HEK293T (cell line): ENCODE data around the gene MBL2.

Source experiments
- CTCF ChIA-PET: fragments of 350-600 bp; formaldehyde crosslinking; extraction: SDS; loops from one replicate; lab custom pipeline; 2021; ENCODE audit warnings: antibody characterized with exemption, inconsistent platforms; lab: Yijun Ruan, JAX
- POLR2A ChIA-PET: fragments of 350-600 bp; formaldehyde crosslinking; extraction: SDS; loops from one replicate; lab custom pipeline; 2020; ENCODE audit warnings: antibody characterized with exemption, inconsistent platforms; lab: Yijun Ruan, JAX
- DNase-seq: peaks from one replicate; pipeline ENCODE4 v3.0.0; 2012; ENCODE audit warnings: mixed read lengths; ENCODE audit errors: extremely low spot score
- ARNT ChIP-seq: fragments of 450-650 bp; IDR thresholded peaks from 2 replicates; pipeline ENCODE4 v1.6.1; 2017; ENCODE audit warnings: mild to moderate bottlenecking
- BHLHE40 ChIP-seq: fragments of 450-650 bp; IDR thresholded peaks from 2 replicates; pipeline ENCODE4 v1.6.1; 2016; ENCODE audit warnings: mild to moderate bottlenecking, moderate library complexity, borderline replicate concordance
- CTBP1 ChIP-seq: fragments of 450-650 bp; IDR thresholded peaks from 2 replicates; pipeline ENCODE4 v1.6.1; 2016; ENCODE audit warnings: borderline replicate concordance
- ELF4 ChIP-seq: fragments of 450-650 bp; IDR thresholded peaks from 2 replicates; pipeline ENCODE4 v1.6.1; 2017; ENCODE audit warnings: antibody characterized with exemption
- FOXA1 ChIP-seq: fragments of 450-650 bp; IDR thresholded peaks from 2 replicates; pipeline ENCODE4 v1.6.1; 2016; ENCODE audit warnings: mild to moderate bottlenecking
- FOXK2 ChIP-seq: fragments of 450-650 bp; IDR thresholded peaks from 2 replicates; pipeline ENCODE4 v1.6.1; 2016; ENCODE audit warnings: mild to moderate bottlenecking
- FOXM1 ChIP-seq: fragments of 450-650 bp; IDR thresholded peaks from 2 replicates; pipeline ENCODE4 v1.6.1; 2017; ENCODE audit warnings: mild to moderate bottlenecking, borderline replicate concordance
- HDGF ChIP-seq: fragments of 450-650 bp; IDR thresholded peaks from 2 replicates; pipeline ENCODE4 v1.6.1; 2017; ENCODE audit warnings: antibody characterized with exemption, borderline replicate concordance
- L3MBTL2 ChIP-seq: fragments of 450-650 bp; conservative IDR thresholded peaks from 2 replicates; pipeline ENCODE4 v1.6.1; 2016; ENCODE audit warnings: mild to moderate bottlenecking
- LEF1 ChIP-seq: fragments of 450-650 bp; IDR thresholded peaks from 2 replicates; pipeline ENCODE4 v1.6.1; 2017; ENCODE audit warnings: mild to moderate bottlenecking, borderline replicate concordance
- NFRKB ChIP-seq: fragments of 450-650 bp; IDR thresholded peaks from 2 replicates; pipeline ENCODE4 v1.6.1; 2016; ENCODE audit warnings: mild to moderate bottlenecking, moderate library complexity
- SP1 ChIP-seq: fragments of 450-650 bp; IDR thresholded peaks from 2 replicates; pipeline ENCODE4 v1.6.1; 2017
- SUZ12 ChIP-seq: fragments of 450-650 bp; IDR thresholded peaks from 2 replicates; pipeline ENCODE4 v1.6.1; 2016; ENCODE audit warnings: mild to moderate bottlenecking
- TARDBP ChIP-seq: fragments of 450-650 bp; IDR thresholded peaks from 2 replicates; pipeline ENCODE4 v1.6.1; 2016
- ZNF384 ChIP-seq: fragments of 450-650 bp; IDR thresholded peaks from 2 replicates; pipeline ENCODE4 v1.6.1; 2016
- TF ChIP-seq, protein P1 (sequence below): fragments of 450-650 bp; IDR thresholded peaks from 2 replicates; pipeline ENCODE4 v1.6.1; 2016

Gene MBL2

DNA sequence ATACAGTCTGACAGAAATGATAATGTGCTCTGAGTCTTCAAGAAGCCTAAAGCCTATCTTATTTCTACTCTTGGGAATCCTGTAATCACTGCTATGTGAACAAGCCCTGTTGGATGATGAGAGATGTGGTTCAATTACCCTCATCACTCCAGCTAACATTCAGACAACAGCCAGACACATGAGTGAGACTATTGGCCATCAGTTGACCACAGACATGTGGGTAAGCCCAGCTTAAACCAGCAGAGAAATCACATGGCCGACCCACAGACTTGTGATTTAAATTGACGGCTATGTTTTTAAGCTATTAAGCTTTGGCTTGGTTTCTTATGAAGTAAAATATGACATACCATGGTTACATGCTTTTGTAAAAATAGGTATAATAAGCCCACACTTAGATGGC lies 2.6 kb downstream of the MBL2 start:
- ChIA-PET CTCF (interaction anchor here (1.4 to 1.7 kb wide), 2 partner anchors 9 to 29 kb away, joined by 6 to 7 read pairs; no protein-coding TSS in a partner anchor), POLR2A (no interaction called here)
- DNase-seq = no peak
- TF ChIP-seq ELF4 = no peak
- no peak for TF ChIP-seq LEF1
- no peak for TF ChIP-seq TARDBP
- no peak for TF ChIP-seq BHLHE40
- TF ChIP-seq ZNF384 = no peak
- TF ChIP-seq, protein P1, sequence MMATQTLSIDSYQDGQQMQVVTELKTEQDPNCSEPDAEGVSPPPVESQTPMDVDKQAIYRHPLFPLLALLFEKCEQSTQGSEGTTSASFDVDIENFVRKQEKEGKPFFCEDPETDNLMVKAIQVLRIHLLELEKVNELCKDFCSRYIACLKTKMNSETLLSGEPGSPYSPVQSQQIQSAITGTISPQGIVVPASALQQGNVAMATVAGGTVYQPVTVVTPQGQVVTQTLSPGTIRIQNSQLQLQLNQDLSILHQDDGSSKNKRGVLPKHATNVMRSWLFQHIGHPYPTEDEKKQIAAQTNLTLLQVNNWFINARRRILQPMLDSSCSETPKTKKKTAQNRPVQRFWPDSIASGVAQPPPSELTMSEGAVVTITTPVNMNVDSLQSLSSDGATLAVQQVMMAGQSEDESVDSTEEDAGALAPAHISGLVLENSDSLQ = no peak
- TF ChIP-seq SP1 = no peak
- TF ChIP-seq FOXM1 = no peak
- TF ChIP-seq SUZ12 = no peak

DNA sequence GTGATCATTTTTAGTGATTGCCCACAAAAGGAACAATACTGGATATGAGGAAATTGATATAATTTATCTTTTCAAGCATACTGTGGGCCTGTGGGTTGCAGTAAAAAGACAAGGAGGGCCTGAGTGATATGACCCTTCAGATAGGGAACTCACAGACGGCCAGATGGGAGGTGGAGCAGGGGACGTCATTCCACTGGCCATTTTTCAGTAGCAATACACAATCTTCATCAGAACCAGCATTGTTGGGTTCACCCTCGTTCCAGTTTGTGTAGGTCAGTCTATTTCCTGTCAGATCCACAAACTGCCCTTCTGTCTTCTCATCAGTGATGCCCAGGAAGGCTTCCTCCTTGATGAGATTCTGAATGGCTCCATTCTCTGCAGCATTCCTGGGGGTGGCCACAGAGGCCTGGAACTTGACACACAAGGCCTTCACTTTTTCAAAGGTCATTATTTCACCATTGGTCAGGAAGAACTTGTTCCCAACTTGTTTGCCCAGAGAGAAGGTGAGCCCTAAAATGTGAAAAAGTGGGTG lies 4.5 kb downstream of the MBL2 start:
- ChIA-PET CTCF (no interaction called here), POLR2A (no interaction called here)
- TF ChIP-seq ELF4 = no peak
- no peak for TF ChIP-seq FOXM1
- no peak for TF ChIP-seq ZNF384
- TF ChIP-seq SUZ12 = no peak
- TF ChIP-seq CTBP1 = no peak
- no peak for TF ChIP-seq BHLHE40
- TF ChIP-seq L3MBTL2 = no peak
- no peak for TF ChIP-seq FOXK2
- TF ChIP-seq, protein P1 = no peak
- no peak for TF ChIP-seq LEF1
- TF ChIP-seq HDGF = no peak
- no peak for DNase-seq

DNA sequence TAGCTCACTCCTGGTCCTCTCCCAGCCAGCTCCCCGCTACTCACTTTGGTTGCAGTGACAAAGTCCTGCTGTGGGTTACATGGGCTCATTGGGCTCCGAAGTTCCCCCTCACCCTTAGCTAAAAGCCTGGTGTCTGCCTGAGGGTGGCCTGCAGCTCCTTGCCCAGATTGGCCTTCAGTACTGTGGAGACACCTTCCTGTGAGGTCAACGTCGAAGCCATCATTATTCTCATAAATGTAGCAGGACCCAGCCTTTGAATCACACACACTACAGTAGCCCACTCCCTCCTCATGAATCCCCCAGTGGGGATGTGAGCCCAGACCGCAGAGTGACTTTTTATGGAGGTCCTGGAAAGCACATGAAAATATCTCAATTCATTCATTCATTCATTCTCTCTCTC lies 10.5 kb downstream of the MBL2 start:
- ChIA-PET POLR2A (no interaction called here), CTCF (interaction anchor here (0.6 to 0.9 kb wide), 2 partner anchors 33 to 118 kb away, joined by 3 read pairs; no protein-coding TSS in a partner anchor)
- TF ChIP-seq ARNT (no peak), HDGF (no peak), NFRKB (no peak), CTBP1 (no peak), TARDBP (no peak), ELF4 (no peak), L3MBTL2 (no peak), FOXK2 (no peak), ZNF384 (no peak), BHLHE40 (no peak), FOXA1 (no peak), FOXM1 (no peak), LEF1 (no peak), SP1 (no peak), SUZ12 (no peak)
- TF ChIP-seq, protein P1 = no peak
- no peak for DNase-seq

DNA sequence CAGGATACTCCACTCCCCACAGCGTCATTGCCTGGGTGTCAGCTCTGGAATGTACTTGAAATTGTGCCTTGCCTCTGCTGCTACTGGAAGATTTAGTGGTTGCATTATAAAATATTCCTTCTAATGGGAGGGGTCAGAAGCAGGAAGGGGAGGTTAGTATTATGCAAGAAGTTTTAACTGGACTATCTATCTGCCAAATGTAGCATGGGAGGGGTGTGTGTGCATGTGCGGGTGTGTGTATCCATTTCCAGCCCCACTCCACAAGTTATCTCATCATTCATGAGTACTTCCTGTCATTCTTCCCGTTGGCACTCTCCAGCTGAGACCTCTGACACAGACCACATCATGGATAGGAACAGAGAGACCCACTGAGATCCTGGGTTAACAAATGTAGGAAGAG lies 13.4 kb downstream of the MBL2 start:
- CTCF ChIA-PET = interaction anchor here (0.8 kb wide), 1 partner anchor 20 kb away, joined by 3 read pairs; no protein-coding TSS in a partner anchor
- POLR2A ChIA-PET = no interaction called here
- no peak for TF ChIP-seq SUZ12
- no peak for TF ChIP-seq TARDBP
- TF ChIP-seq SP1 = no peak
- no peak for TF ChIP-seq FOXA1
- no peak for TF ChIP-seq ELF4
- TF ChIP-seq CTBP1 = no peak
- no peak for TF ChIP-seq LEF1
- TF ChIP-seq, protein P1 = no peak
- no peak for TF ChIP-seq L3MBTL2
- TF ChIP-seq BHLHE40 = no peak
- TF ChIP-seq HDGF = no peak
- TF ChIP-seq FOXK2 = no peak
- TF ChIP-seq NFRKB = no peak
- TF ChIP-seq FOXM1 = no peak
- TF ChIP-seq ZNF384 = no peak
- no peak for TF ChIP-seq ARNT
- DNase-seq = no peak

- TF ChIP-seq HDGF (no peak), FOXK2 (no peak), L3MBTL2 (no peak), SP1 (no peak), LEF1 (no peak), ZNF384 (no peak)
- CTCF ChIA-PET = no interaction called here
These were observed 14.2 kb downstream of the MBL2 start for GRCh38 chr10:52758406-52758805.

GRCh38 chr10:52757773-52758172 lies 14.8 kb downstream of the MBL2 start:
- TF ChIP-seq SP1 (no peak), CTBP1 (no peak), ARNT (no peak), TARDBP (no peak), LEF1 (no peak), SUZ12 (no peak), L3MBTL2 (no peak), FOXA1 (no peak), BHLHE40 (no peak), ZNF384 (no peak), FOXM1 (no peak)
- TF ChIP-seq, protein P1 = no peak
- ChIA-PET POLR2A (no interaction called here), CTCF (no interaction called here)
- DNase-seq = no peak

More at GRCh38 chr10:52758406-52758805, 14.2 kb downstream of the MBL2 start:
- POLR2A ChIA-PET = no interaction called here
- DNase-seq = no peak
